ENCODE results near the gene FAM240A. TPM values are rescaled to one million over a fixed set of nuclear protein-coding genes. Genes with fewer than 3 reads are reported as not detected.

Gene FAM240A
- polyA plus RNA-seq, 1 donor, result not detected

- DNase-seq, result no peak
These were observed 63.1 kb downstream of the FAM240A start for GRCh38 chr3:46675426-46675825.

Other genes starting within 250 kb of the FAM240A start
- 0.33 TPM for gene CCR5, start 241.6 kb upstream of the FAM240A start, polyA plus RNA-seq (ENCODE audit: insufficient read length)
- 1.2 TPM for gene CCRL2, start 205.3 kb upstream of the FAM240A start, polyA plus RNA-seq (ENCODE audit: insufficient read length)
- gene LTF, start 147.6 kb upstream of the FAM240A start, polyA plus RNA-seq (ENCODE audit: insufficient read length), result 1.7 TPM
- not detected for gene RTP3, start 114.5 kb upstream of the FAM240A start, polyA plus RNA-seq (ENCODE audit: insufficient read length)
- 1.8 TPM for gene LRRC2, start 46.2 kb upstream of the FAM240A start, polyA plus RNA-seq (ENCODE audit: insufficient read length)
- 12.4 TPM for gene ALS2CL, start 81.2 kb downstream of the FAM240A start, polyA plus RNA-seq (ENCODE audit: insufficient read length)
- 0.47 TPM for gene TMIE, start 88.9 kb downstream of the FAM240A start, polyA plus RNA-seq (ENCODE audit: insufficient read length)
- gene PRSS50, start 105.3 kb downstream of the FAM240A start, polyA plus RNA-seq (ENCODE audit: insufficient read length), result 3.2 TPM